GM12873 (cell line): ENCODE data around the gene RAF1.

Source experiments
- TF ChIP-seq, protein P1 (sequence below): IDR thresholded peaks from 2 replicates; pipeline ENCODE4 v1.5.1; 2012; ENCODE audit warnings: low read depth, mild to moderate bottlenecking, moderate library complexity, low read length, control low read depth; ENCODE audit not compliant: insufficient read depth; ENCODE audit errors: missing control alignments

The RAF1 gene

DNA sequence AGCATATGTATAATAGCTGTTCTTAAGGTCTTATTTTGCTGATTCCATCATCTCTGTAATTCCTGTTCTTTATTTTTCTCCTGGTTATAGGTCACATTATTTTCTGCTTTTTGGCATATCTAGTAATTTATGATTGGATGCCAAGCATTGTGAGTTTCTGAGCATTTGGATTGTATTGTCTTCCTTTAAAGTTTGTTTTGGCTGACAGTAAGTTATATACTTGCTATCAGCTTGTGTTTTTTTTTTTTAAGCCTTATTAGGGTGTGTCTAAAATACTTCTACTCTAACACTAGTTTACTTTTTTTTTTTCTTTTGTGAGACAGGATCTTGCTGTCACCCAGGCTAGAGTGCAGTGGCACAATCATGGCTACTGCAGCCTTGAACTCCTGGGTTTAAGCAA, 96.9 kb downstream of the RAF1 start:
- TF ChIP-seq, protein P1, sequence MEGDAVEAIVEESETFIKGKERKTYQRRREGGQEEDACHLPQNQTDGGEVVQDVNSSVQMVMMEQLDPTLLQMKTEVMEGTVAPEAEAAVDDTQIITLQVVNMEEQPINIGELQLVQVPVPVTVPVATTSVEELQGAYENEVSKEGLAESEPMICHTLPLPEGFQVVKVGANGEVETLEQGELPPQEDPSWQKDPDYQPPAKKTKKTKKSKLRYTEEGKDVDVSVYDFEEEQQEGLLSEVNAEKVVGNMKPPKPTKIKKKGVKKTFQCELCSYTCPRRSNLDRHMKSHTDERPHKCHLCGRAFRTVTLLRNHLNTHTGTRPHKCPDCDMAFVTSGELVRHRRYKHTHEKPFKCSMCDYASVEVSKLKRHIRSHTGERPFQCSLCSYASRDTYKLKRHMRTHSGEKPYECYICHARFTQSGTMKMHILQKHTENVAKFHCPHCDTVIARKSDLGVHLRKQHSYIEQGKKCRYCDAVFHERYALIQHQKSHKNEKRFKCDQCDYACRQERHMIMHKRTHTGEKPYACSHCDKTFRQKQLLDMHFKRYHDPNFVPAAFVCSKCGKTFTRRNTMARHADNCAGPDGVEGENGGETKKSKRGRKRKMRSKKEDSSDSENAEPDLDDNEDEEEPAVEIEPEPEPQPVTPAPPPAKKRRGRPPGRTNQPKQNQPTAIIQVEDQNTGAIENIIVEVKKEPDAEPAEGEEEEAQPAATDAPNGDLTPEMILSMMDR: no peak

DNA sequence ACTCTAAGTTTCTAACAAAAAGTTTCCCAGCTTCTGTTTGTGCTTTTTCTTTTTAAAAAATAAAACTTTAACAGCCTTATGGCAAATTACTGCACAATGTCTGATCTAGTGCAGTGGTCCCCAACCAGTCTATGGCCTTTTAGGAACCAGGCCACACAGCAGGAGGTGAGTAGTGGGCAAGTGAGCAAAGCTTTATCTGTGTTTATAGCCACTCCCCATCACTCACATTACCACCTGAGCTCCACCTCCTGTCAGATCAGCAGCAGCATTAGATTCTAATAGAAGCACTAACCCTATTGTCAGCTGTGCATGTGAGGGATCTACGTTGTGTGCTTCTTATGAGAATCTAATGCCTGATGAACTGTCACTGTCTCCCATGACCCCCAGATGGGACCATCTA, 101.5 kb downstream of the RAF1 start:
- TF ChIP-seq, protein P1: no peak

DNA sequence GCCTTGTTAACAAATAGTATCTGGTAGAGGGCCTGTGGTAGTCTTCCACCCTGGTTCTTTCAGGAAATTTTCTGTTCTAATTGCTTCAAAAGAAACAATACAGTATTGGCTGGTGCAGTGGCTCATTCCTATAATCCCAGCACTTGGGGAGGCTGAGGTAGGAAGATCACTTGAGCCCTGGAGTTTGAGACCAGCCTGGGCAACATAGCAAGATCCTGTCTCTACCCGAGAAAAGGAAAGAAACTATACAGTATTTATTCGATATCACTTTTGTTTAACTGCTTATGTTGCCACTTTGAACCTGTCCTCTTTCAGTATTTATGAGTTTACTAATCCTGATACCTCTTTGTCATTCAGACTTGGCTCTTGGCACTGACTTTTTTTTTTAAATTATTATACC, 102.5 kb downstream of the RAF1 start:
- TF ChIP-seq, protein P1: no peak

DNA sequence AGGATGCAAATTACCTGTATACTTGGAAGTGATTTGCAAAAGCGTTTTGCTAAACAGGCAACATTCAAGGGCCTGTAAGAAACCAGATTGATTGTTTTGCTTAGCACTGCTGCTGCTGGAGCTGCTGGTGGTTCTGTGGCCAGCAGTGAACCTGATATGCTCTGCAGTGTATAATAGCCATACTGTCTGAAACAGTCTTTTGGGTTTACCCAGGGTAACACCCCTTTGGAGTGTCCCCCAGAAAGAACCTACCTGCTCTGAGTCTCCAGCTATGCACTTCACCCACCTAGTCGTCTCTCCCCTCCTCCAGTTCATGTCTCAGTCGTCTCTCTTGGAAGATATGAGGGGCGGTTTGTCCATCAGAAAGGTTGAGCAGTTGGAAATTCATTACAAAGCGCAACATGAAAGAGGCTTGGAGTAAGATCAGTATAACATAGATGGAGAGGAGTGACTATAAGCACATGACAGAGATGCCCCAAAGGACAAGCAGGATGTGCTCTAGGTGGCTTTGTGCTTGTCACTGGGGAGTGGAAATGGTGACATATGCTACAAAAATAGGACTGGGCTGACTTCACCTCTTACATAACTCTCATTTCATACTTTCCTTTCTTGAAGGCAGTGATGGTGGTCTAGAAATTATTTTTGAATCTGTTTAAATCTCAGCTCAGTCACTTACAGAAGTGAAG, 103.3 kb downstream of the RAF1 start:
- TF ChIP-seq, protein P1: no peak

DNA sequence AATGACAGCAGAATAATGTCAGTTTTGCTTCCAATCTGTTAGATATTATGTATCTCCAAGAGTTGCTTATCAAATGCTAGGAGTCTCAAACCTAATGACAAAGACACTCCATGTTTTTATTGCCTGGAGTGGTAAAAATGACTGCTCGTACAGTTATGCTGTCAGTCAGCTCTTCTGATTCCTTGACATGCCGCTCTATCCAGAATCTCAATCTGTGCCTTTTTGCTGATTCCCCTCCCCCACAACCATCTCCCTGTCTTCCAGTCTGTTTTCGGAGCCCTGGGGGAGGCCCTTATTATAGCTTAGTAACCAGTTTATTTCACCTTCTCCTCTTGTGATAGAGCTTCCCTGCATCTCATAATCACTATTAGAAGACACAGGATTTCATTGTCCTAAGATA, 104.4 kb downstream of the RAF1 start:
- TF ChIP-seq, protein P1: no peak

DNA sequence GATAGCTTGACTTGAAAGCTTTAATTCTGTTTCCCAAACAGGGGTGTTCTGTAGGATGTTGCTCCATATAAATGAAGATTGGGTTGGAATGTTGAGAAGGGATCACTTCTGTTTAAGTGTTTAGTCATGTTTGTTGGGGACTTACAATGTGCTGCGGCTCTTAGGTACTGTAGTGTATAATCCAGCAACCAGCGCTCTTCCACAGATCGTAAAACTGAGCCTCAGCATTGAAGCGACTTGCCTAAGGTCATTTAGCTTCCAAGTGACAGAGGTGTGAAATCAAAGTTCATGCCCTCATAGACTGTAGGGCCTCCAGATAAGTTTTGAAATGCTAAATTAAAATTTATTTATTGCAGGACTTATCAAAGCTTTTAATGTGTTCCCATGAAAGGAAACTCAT, 105.2 kb downstream of the RAF1 start:
- TF ChIP-seq, protein P1: no peak

DNA sequence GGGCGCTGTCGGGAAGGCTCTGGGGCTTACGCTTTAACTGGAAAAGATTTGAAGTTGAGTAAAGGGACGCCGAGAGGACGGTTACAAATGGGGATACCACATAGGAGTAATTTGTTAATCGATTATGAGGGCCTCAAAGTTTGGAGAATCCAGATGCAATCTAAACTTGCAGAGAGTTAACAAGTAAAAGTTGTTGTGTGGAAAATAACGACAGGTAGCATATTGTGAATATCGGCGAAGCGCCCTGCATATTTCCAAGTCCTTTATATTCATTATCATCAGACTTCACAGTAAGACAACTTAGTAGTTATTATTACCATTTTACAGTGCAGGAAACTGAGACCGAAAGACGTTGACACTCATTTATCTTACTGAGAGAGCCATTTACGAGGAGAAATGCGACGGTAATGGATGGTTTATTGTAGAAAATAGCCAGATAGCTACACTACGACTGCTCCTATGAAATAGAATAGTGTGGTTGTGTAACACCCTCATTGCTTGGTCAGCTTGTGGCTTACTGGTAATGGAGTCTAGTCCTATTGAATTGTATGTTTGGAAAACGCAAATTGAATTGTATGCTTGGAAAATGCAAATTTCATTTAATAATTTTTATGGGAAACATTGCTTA, 106.3 kb downstream of the RAF1 start:
- TF ChIP-seq, protein P1: no peak
